Retina (tissue), 1 donor: Measurements from ENCODE around the gene COP1.
"Not testable (repeated sequence)": the region's sequence is repeated elsewhere in the genome, so short reads cannot be mapped to it uniquely, and the experiment has no call there.

Experiments
- DNase-seq: peaks from one replicate; pipeline ENCODE4 v3.0.0-alpha.2; 2016

COP1 gene

GRCh38 chr1:176206961-176207902 is at the start of gene COP1:
COP1 (minus strand) TSS chr1:176207286; CDS start chr1:176206978, 308 bp downstream.
- peak; percentile 99 for DNase-seq

DNA sequence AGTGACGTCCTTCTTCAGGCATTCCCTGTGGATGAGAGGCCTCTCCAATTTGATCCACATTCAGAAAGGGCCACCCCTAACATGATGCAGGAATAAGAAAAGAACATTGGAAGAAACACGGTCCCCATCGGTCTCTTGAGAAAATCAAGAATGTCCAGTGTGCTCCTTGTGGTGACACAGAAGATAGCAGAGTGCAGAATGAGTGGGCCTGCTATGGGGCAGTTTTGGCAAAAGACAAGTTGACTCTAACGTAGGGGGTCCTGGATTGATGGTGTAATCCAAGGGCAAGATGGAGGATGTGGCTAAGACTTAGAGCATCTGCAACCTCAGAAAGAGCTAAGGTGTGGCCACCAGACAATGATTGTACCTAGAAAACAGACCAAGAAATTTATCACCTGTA is 45.1 kb upstream of the COP1 start:
- no peak for DNase-seq

DNA sequence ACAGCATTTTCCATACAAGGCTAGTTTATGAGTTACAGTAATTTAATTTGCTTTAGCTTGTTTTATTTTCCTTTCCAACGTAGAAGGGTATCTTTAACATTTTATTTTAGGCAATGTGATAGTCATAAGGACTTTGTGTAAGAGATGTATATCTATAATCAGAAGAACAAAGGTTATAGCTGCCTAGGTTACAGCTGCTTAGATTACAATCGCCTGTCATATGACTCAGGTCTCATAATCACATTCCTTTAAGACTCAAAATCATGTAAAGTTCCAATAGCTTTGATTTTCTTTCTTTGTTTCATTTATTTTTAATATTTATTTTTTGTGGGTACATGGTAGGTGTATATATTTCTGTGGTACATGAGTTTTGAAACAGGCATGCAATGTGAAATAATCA is 37.8 kb upstream of the COP1 start:
- no peak for DNase-seq

- no peak for DNase-seq
Measured at GRCh38 chr1:176243746-176244145, 36.7 kb upstream of the COP1 start.

DNA sequence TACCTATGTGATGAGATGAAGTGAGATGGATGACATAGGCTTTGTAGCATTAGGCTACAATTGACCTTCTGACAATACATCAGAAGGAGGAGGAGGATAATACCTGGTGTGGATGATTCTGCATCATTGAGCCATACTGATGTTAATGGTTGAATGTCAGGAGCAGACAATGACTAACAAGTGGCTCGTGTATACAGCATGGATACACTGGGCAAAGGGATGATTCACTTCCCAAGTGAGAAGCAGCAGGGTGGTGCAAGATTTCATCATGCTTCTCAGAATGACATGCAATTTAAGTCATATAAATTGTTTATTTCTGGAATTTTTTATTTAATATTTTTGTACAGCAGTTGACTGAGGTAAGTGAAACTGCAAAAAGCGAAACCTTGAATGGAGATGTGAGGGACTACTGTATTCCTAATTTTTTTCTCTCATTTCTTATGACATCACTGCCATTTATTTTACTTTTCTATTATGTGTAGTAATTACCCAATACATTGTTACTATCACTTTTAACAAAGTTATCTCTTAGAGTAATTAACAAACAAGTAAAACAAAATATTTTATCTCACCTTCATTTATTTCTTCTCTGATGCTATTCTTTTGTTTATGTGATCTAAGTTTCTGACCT is 34.4 kb upstream of the COP1 start:
- no peak for DNase-seq

GRCh38 chr1:176233657-176234056 is 26.6 kb upstream of the COP1 start:
- not testable (repeated sequence) for DNase-seq

DNA sequence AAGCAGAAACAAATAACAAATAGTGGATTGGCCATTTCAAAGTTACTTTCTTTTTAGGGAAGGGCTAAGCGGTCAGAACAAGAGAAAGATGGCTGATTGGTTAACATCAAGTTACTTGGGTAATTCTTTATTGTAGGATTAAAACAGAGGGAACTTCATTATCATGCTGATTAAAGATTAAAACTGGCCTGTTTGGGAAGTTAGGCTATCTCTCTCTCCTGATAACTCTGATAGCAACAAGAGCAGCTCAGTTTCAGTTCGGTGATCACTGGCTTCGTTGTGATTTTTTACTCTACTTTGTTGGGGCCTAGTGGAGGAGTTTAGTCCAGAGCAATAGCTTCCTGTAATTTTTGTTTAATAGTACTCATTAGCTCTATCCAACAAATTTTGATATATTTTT is 20.5 kb upstream of the COP1 start:
- DNase-seq = no peak

DNA sequence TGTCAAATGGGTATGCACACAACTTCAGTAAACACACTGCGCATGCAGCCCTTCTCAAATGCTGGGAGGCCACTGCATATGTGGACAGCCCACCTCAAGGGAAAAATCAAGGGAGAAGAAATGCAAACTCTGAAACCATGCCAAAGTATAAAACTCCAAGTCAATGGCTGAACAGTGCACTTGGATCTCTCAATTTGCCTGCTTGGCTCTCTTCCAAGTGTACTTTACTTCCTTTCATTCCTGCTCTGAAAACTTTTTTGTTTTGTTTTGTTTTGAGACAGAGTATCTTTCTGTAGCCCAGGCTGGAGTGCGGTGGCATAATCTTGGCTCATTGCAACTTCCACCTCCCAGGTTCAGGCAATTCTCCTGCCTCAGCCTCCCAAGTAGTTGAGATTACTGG is 18.8 kb upstream of the COP1 start:
- DNase-seq = no peak

DNA sequence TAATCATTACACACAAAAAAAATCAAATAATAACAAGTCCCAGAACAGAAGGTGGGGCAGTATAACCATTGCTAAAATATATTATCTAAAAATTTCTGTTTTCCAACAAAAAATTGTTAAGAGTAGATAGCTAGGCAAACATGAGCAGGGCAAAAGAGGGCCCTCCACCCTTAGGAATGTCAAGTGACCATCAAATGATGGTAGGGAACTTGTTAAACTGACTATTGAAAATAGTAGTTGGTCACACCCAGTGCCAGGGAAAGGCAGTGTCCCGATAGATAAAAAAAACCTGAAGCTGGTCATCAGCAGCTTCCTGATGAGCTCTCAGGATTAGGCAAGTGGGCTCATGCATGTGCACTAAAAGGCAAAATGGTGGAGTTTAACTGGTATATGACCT is 18.4 kb upstream of the COP1 start:
- no peak for DNase-seq

DNA sequence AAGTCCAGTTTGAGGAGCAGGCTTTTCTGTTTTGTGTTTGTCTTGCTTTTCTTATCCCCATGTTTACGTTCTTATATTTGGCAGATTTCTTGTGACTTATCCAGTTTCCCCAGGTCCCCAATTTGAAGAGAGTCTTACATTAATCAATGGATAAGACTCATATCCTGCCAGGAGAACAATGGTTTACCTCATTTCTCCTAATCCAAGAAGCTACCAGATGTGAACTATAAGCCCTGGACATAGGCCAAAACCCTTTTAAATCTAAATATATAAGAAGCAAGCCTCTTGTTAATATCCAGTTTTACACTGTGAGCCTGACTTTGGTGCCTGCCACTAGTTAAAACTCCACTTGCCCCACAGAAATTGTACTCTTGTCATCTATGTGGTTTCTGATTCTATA is 15.1 kb upstream of the COP1 start:
- no peak for DNase-seq

DNA sequence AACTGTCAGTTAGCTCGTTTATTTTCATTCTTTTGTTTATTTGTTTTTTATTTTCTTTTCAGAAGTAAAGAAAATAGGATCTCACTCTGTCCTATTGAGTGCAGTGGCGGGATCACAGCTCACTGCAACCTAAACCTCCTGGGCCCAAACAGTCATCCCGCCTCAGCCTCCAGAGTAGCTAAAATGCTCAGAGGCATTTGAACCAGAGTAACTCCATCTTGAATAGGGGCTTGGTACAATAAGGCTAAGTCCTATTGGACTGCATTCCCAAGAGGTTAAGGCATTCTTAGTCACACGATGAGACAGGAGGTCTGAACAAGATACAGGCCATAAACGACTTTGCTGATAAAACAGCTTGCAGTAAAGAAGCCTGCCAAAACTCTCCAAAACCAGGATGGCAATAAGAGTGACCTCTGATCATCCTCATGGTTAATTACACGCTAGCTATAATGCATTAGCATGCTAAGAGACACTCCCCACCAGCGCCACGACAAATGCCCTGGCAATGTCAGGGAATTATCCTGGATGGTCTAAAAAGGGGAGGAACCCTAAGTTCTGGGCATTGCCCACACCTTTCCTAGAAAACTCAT is 13.1 kb upstream of the COP1 start:
- no peak for DNase-seq

- no peak for DNase-seq
Measured at GRCh38 chr1:176217461-176218099, 10.5 kb upstream of the COP1 start.

DNA sequence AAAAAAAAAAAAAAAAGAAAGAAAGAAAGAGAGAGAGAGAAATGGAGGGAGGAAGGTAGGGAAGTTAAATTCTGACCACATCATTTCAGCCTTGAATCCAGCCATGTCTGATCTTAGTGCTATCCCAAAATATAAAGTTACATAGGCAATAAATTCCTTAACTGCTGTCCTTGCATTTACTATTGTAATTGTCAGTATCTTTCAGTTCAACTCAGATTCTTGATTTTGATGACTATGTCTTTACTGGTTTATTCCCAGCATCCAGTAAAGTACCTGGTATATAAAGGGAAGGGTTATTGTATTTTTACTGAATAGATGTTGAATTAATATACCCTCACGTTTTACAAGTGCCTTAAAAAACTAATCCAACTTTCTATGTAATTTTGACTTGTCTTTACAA is 8.9 kb upstream of the COP1 start:
- DNase-seq = no peak

DNA sequence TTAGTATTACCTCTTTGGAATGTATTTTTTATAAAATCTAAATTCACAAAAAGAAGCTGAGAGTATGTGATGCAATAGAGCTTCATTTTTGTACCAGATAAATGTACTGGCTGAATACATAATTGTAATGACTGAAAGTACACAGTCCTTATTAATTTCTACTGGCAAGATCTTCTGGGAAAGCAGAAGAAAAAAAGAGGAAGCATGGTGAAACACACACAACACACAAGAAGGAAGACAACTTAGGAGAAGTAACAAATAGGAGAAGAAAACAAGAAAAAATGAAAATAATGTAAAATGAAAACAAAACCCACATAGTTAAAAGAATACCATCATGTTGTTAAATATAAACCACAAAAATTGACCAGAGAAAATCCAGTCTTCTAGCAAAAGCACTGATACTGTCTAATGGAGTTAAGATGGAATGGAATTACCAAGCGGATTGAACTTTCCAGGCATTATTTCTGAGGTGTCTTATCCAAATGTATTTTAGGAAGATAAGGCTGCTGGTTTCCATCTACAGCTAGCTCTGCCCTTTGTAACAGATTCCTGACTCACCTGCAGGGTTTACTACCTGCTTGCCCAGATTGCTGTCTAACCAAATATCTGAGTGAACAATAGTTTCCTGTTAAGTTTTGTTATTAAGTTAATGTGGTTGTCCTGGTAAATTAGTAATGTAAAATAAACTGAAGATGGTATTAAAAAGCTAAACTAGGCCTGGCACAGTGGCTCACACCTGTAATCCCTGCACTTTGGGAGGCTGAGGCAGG is 4.5 kb upstream of the COP1 start:
- no peak for DNase-seq

DNA sequence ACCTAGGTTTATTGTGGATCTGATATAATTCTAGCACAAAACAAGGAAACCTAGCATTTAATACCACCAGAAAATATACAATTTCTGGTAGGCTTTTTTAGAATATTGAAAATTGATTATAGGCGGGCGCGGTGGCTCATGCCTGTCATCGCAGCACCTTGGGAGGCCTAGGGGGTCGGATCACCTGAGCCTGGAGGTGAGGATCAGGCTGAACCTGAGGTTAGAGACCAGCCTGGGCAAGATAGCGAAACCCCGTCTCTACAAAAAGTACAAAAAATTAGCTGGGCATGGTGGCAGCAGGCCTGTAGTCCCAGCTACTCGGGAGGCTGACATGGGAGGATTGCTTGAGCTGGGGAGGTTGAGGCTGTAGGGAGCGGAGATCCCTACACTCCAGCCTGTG is 948 bp upstream of the COP1 start:
- DNase-seq = no peak

DNA sequence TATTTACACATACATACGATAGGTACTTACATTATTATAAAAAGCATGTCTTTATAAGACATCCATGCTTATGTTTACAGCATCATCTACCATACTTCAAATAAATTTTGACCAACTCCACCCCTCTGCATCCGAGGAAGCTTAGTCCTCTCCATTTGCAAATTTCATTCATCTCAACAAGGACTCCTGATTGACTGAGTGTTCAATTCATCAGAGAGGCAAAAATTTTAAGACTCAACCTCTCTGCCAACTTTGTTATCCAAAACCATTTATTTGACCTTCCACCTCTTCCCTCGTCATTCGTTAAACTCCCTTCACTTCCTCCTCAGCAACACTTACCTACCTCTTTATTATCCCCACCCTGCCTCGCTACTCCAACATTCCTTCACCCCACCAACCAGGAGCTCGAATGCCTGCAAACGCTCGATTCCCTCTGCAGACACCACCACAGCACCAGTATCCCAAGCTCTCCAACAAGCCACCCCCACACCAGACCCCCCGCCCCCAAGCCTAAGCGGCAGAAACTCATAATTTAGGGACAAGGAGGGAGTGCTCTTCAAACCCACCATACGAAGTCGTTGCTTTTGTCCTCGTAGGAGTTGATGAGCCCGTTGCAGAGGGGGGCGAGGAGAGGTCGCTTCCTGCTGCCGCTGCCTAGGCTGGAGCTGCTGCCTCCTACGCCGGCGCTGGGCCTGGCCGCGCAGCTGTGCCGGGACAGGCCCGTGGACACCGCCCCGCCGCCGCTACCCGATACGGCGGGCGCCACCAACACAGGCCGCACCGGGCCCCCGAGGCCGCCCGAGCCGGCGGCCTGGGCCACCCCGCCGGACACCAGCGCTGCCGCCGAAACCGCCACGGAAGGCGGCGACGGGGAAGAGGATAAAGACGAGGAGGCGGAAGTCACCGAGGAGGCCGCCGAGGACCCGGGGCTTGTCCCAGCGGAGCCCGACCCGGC is 803 bp downstream of the COP1 start:
- DNase-seq = no peak

DNA sequence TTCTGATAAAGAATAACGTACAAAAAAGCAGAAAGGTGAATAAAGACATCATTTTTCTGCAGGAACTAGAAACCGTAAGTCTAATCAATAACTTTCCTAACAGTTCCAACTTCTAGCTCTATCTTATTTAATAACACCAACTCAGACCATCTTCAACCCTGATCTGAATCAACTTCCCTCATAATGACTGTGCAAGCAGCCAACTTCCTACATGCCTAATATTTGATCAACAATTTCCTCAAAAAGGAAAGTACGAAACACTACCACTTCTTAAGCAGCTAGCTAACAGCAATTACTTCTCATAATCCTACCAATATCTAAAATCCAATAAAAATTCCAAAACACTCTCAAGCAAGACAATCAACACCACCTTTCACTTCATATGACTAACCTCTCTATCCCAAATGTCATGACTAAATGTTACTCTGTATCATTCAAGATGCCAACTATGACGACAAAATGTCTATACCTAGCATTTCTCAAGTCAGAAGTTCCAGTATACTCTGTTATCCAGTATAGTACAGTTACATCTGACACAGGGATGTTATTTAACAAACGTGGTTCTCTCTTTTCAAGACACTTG is 1.7 kb downstream of the COP1 start:
- DNase-seq = no peak

DNA sequence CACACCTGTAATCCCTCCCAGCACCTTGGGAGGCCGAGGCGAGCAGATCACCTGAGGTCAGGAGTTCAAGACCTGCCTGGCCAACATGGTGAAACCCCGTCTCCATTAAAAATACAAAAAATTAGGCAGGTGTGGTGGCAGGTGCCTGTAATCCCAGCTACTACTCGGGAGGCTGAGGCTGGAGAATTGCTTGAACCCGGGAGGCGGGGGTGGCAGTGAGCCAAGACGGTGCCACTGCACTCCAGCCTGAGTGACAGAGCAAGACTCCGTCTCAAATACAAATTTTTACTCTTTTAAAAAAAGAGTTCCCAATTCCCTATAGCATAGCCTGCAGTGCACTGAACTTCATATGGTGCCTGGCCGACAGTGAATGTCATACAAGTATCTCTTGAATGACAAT is 2.4 kb downstream of the COP1 start:
- DNase-seq = not testable (repeated sequence)

GRCh38 chr1:176203735-176204134 is 3.4 kb downstream of the COP1 start:
- no peak for DNase-seq

GRCh38 chr1:176201568-176201967 is 5.5 kb downstream of the COP1 start:
- DNase-seq = no peak

GRCh38 chr1:176199707-176200106 is 7.4 kb downstream of the COP1 start:
- no peak for DNase-seq
